ENCODE measurements around the gene DESI1. TPM values are rescaled to one million over a fixed set of nuclear protein-coding genes. Genes with fewer than 3 reads are reported as not detected.

The DESI1 gene
- total and polyA plus RNA-seq, 2 of the 13 experiments (the other 11 are each of a cell fraction or from before 2014, with no cell fraction given) = 21.6 to 29.2 TPM

- TF ChIP-seq ARID4A (CRISPR knock-in tag; IDR thresholded peaks at IDR 0.05; ENCODE audit: borderline replicate concordance) (0 out of 2 replicates have a peak, but pooled peaks have one; percentile 25), CEBPG (CRISPR knock-in tag; IDR thresholded peaks at IDR 0.05) (no peak)
Observed at GRCh38 chr22:41557401-41558240, 63.2 kb downstream of the DESI1 start (continued).

- Histone ChIP-seq H3K9me3 (ENCODE audit: low read length) (no peaks in the 10 kb centered on the region), H2AFZ (ENCODE audit: low read length) (no peak overlapping the region), H3K9ac (ENCODE audit: insufficient read depth, low read depth, low read length) (no peak overlapping the region), H3K4me1 (ENCODE audit: insufficient read depth, low read length) (peaks cover 89% of the 10 kb centered on the region), H4K20me1 (ENCODE audit: insufficient read depth, low read length) (no peaks in the 10 kb centered on the region), H3K36me3 (replicated peaks in 1 of 2; ENCODE audit: control insufficient read depth in 1 of 2, insufficient read depth in 2 of 2, low read length in 2 of 2) (no peaks in the 10 kb centered on the region), H3K27me3 (ENCODE audit: control insufficient read depth in 1 of 2, insufficient read depth in 2 of 2, low read length in 2 of 2) (peaks cover 0 to 14% of the 10 kb centered on the region in 2 experiments; a peak in 4 of 5 replicates), H3K27ac (ENCODE audit: extremely low read length, insufficient read depth, low read length) (no peak overlapping the region), H3K4me3 (replicated peaks in 1 of 3; ENCODE audit: insufficient read depth in 1 of 3, low read depth in 2 of 3, low read length in 3 of 3) (no peak overlapping the region), H3K79me2 (ENCODE audit: insufficient read depth, low read length) (no peaks in the 10 kb centered on the region), H3K4me2 (ENCODE audit: low read depth, low read length) (no peak overlapping the region)
- in situ Hi-C loops (cut with HindIII; ENCODE audit: extremely low pct_ligation_motif_present, low pct_unique_long_range_greater_than_20kb) (no loop called here), intact Hi-C loops (cut with micrococcal nuclease; ENCODE audit: unreplicated experiment) (no loop called here)
- ChIA-PET POLR2A (interaction anchor here (1.2 to 2.3 kb wide), 4 partner anchors 20 to 110 kb away, joined by 7 to 24 read pairs (median 10); partner anchors contain the start of genes DESI1, PMM1, TOB2 and XRCC6), CTCF (ENCODE audit: low intra/inter-chr PET ratio, low total read pairs) (no interaction called here)
- DNase-seq (ENCODE audit: low spot score) (no peak), ATAC-seq (no peak), FAIRE-seq (no peak)
- no TSS peak for BruUV-seq (replicated peaks)
- TF ChIP-seq ZBTB38 (CRISPR knock-in tag; IDR thresholded peaks at IDR 0.05) = 0 out of 2 replicates have a peak, but pooled peaks have one; percentile 18
- no peak for TF ChIP-seq NFAT5 (CRISPR knock-in tag; IDR thresholded peaks at IDR 0.05)
- TF ChIP-seq, protein P1, sequence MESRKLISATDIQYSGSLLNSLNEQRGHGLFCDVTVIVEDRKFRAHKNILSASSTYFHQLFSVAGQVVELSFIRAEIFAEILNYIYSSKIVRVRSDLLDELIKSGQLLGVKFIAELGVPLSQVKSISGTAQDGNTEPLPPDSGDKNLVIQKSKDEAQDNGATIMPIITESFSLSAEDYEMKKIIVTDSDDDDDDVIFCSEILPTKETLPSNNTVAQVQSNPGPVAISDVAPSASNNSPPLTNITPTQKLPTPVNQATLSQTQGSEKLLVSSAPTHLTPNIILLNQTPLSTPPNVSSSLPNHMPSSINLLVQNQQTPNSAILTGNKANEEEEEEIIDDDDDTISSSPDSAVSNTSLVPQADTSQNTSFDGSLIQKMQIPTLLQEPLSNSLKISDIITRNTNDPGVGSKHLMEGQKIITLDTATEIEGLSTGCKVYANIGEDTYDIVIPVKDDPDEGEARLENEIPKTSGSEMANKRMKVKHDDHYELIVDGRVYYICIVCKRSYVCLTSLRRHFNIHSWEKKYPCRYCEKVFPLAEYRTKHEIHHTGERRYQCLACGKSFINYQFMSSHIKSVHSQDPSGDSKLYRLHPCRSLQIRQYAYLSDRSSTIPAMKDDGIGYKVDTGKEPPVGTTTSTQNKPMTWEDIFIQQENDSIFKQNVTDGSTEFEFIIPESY (CRISPR knock-in tag; IDR thresholded peaks at IDR 0.05) = 0 out of 2 replicates have a peak, but pooled peaks have one; percentile 44
- WGBS (ENCODE audit: low lambda C conversion rate) = 82% methylated on average over 10 of the region's 10 CpGs
Observed at GRCh38 chr22:41556561-41556960, 64.3 kb downstream of the DESI1 start.

Data from HepG2 (cell line).